SK-N-SH treated with all-trans-retinoic acid at 6 μM for 48 hours (cell line): Measurements from ENCODE around the gene ZEB2.

Experiments used
- ATAC-seq: fragments of 200-7000 bp; cut with Tn5 transposase; 3 replicates; pipeline ENCODE4 v1.9.1; 2020; ENCODE audit warnings: mild to moderate bottlenecking, moderate library complexity
- ARNTL ChIP-seq: fragments of 450-650 bp; formaldehyde crosslinking; IDR thresholded peaks from 2 replicates; pipeline ENCODE4 v1.5.0; 2020; ENCODE audit warnings: low read depth, mild to moderate bottlenecking, moderate library complexity, borderline replicate concordance
- BACH2 ChIP-seq: fragments of 250-450 bp; sonication (Bioruptor Pico); IDR thresholded peaks from 2 replicates; pipeline ENCODE4 v1.9.0; 2021; ENCODE audit warnings: mild to moderate bottlenecking, borderline replicate concordance
- CREB5 ChIP-seq: fragments of 250-450 bp; sonication (Bioruptor Pico); IDR thresholded peaks from 2 replicates; pipeline ENCODE4 v1.5.1; 2020; ENCODE audit warnings: low read depth, mild to moderate bottlenecking, moderate library complexity
- CSDC2 ChIP-seq: fragments of 250-450 bp; sonication (Bioruptor Pico); IDR thresholded peaks from 2 replicates; pipeline ENCODE4 v1.5.0; 2020; ENCODE audit warnings: mild to moderate bottlenecking, moderate library complexity
- CSRNP3 ChIP-seq: fragments of 250-450 bp; sonication (Bioruptor Pico); IDR thresholded peaks from 2 replicates; pipeline ENCODE4 v1.5.1; 2021; ENCODE audit warnings: mild to moderate bottlenecking, moderate library complexity
- GLIS3 ChIP-seq: fragments of 250-450 bp; sonication (Bioruptor Pico); IDR thresholded peaks from 2 replicates; pipeline ENCODE4 v1.5.0; 2020; ENCODE audit warnings: mild to moderate bottlenecking, moderate library complexity
- ISL1 ChIP-seq: fragments of 250-450 bp; sonication (Bioruptor Pico); IDR thresholded peaks from 2 replicates; pipeline ENCODE4 v2.1.2; 2022; ENCODE audit warnings: mild to moderate bottlenecking, moderate library complexity
- PATZ1 ChIP-seq: fragments of 250-450 bp; sonication (Bioruptor Pico); IDR thresholded peaks from 2 replicates; pipeline ENCODE4 v1.8.0; 2020; ENCODE audit warnings: mild to moderate bottlenecking, moderate library complexity, borderline replicate concordance
- POU6F1 ChIP-seq: fragments of 250-450 bp; sonication (Bioruptor Pico); IDR thresholded peaks from 2 replicates; pipeline ENCODE4 v1.8.0; 2021; ENCODE audit warnings: low read depth, mild to moderate bottlenecking, moderate library complexity, borderline replicate concordance
- PPARA ChIP-seq: fragments of 250-450 bp; sonication (Bioruptor Pico); IDR thresholded peaks from 2 replicates; pipeline ENCODE4 v1.5.0; 2020; ENCODE audit warnings: mild to moderate bottlenecking, borderline replicate concordance
- RARB ChIP-seq: fragments of 250-450 bp; sonication (Bioruptor Pico); IDR thresholded peaks from 2 replicates; pipeline ENCODE4 v1.8.0; 2021; ENCODE audit warnings: mild to moderate bottlenecking, moderate library complexity
- SNAI2 ChIP-seq: fragments of 250-450 bp; sonication (Bioruptor Pico); IDR thresholded peaks from 2 replicates; pipeline ENCODE4 v1.5.0; 2020; ENCODE audit warnings: mild to moderate bottlenecking, moderate library complexity
- TCF4 ChIP-seq: fragments of 250-450 bp; sonication (Bioruptor Pico); IDR thresholded peaks from 2 replicates; pipeline ENCODE4 v1.8.0; 2021; ENCODE audit warnings: mild to moderate bottlenecking, moderate library complexity, borderline replicate concordance
- TOX ChIP-seq: fragments of 250-450 bp; sonication (Bioruptor Pico); IDR thresholded peaks from 2 replicates; pipeline ENCODE4 v1.8.0; 2021; ENCODE audit warnings: mild to moderate bottlenecking, moderate library complexity, borderline replicate concordance
- TSHZ2 ChIP-seq: fragments of 250-450 bp; sonication (Bioruptor Pico); IDR thresholded peaks from 2 replicates; pipeline ENCODE4 v1.5.0; 2020; ENCODE audit warnings: mild to moderate bottlenecking, moderate library complexity
- ZC3H10 ChIP-seq: fragments of 250-450 bp; sonication (Bioruptor Pico); IDR thresholded peaks from 2 replicates; pipeline ENCODE4 v1.5.1; 2021; ENCODE audit warnings: mild to moderate bottlenecking, moderate library complexity
- ZFP30 ChIP-seq: fragments of 450-650 bp; formaldehyde crosslinking; IDR thresholded peaks from 2 replicates; pipeline ENCODE4 v1.5.0; 2022; ENCODE audit warnings: mild to moderate bottlenecking, moderate library complexity
- ZNF565 ChIP-seq: fragments of 450-650 bp; formaldehyde crosslinking; conservative IDR thresholded peaks from 2 replicates; pipeline ENCODE4 v1.5.0; 2020; ENCODE audit warnings: low read depth, mild to moderate bottlenecking, moderate library complexity
- ZNF70 ChIP-seq: fragments of 450-650 bp; formaldehyde crosslinking; IDR thresholded peaks from 2 replicates; pipeline ENCODE4 v1.5.0; 2020; ENCODE audit warnings: mild to moderate bottlenecking, moderate library complexity
- ZNF8 ChIP-seq: fragments of 450-650 bp; formaldehyde crosslinking; IDR thresholded peaks from 2 replicates; pipeline ENCODE4 v1.5.0; 2020; ENCODE audit warnings: mild to moderate bottlenecking, moderate library complexity

Gene ZEB2

GRCh38 chr2:144441711-144442141 lies 78.2 kb downstream of the ZEB2 start:
- no peak for ATAC-seq
- TF ChIP-seq TSHZ2 (CRISPR knock-in tag) (no peak), ISL1 (CRISPR knock-in tag) (no peak), ZC3H10 (CRISPR knock-in tag) (no peak), SNAI2 (no peak), GLIS3 (CRISPR knock-in tag) (no peak), RARB (CRISPR knock-in tag) (no peak), ZFP30 (CRISPR knock-in tag) (no peak), PATZ1 (no peak), POU6F1 (CRISPR knock-in tag) (no peak), ARNTL (CRISPR knock-in tag) (no peak), PPARA (CRISPR knock-in tag) (no peak), TOX (CRISPR knock-in tag) (no peak), ZNF8 (no peak), CSRNP3 (CRISPR knock-in tag) (no peak), TCF4 (no peak), ZNF70 (CRISPR knock-in tag) (no peak)

GRCh38 chr2:144439993-144440392 lies 79.9 kb downstream of the ZEB2 start:
- TF ChIP-seq CREB5 (CRISPR knock-in tag) = no peak
- TF ChIP-seq GLIS3 (CRISPR knock-in tag) = no peak
- TF ChIP-seq ZC3H10 (CRISPR knock-in tag) = no peak
- no peak for ATAC-seq

GRCh38 chr2:144438801-144439631 lies 80.9 kb downstream of the ZEB2 start:
- peak; percentile 42; the same call in 1 of the 2 replicates for TF ChIP-seq ISL1 (CRISPR knock-in tag)
- no peak for TF ChIP-seq CSDC2 (CRISPR knock-in tag)
- peak; percentile 72 for ATAC-seq

GRCh38 chr2:144437636-144438035 lies 82.3 kb downstream of the ZEB2 start:
- no peak for TF ChIP-seq CSRNP3 (CRISPR knock-in tag)
- TF ChIP-seq ZC3H10 (CRISPR knock-in tag) = no peak
- no peak for TF ChIP-seq ZNF565 (CRISPR knock-in tag)
- no peak for TF ChIP-seq BACH2
- TF ChIP-seq, all 23 proteins: peak for 0
- ATAC-seq = no peak
